Endodermal cell (in vitro differentiated cells): ENCODE data around the gene PCID2. TPM values are rescaled to one million over a fixed set of nuclear protein-coding genes. Genes with fewer than 3 reads are reported as not detected.

ENCODE experiments used
- DNase-seq: peaks from one replicate; pipeline ENCODE4 v3.0.0-alpha.2; 2017
- H3K27ac ChIP-seq: 2 replicates; pipeline ENCODE4 v1.5.1; 2013; ENCODE audit warnings: mild to moderate bottlenecking, low read depth, low read length, moderate library complexity
- H3K27me3 ChIP-seq: 2 replicates; pipeline ENCODE4 v1.6.1; 2013; ENCODE audit warnings: mild to moderate bottlenecking, low read length, moderate library complexity; ENCODE audit not compliant: insufficient read depth, control insufficient read depth, poor library complexity, severe bottlenecking
- H3K36me3 ChIP-seq: 2 replicates; pipeline ENCODE4 v1.7.0; 2013; ENCODE audit warnings: mild to moderate bottlenecking, low read length, moderate library complexity; ENCODE audit not compliant: control insufficient read depth, insufficient read depth
- H3K4me1 ChIP-seq: one replicate; pipeline ENCODE4 v1.7.0; 2013; ENCODE audit warnings: low read length; ENCODE audit not compliant: control insufficient read depth, insufficient read depth
- H3K4me3 ChIP-seq: 2 replicates; pipeline ENCODE4 v1.5.1; 2013; ENCODE audit warnings: mild to moderate bottlenecking, low read length, moderate library complexity
- H3K9ac ChIP-seq: 2 replicates; pipeline ENCODE4 v1.6.1; 2013; ENCODE audit warnings: mild to moderate bottlenecking, low read length, moderate library complexity; ENCODE audit not compliant: poor library complexity, severe bottlenecking; ENCODE audit errors: extremely low read depth
- H3K9me3 ChIP-seq: 2 replicates; pipeline ENCODE4 v1.6.1; 2013; ENCODE audit warnings: mild to moderate bottlenecking, low read length, moderate library complexity; ENCODE audit not compliant: control insufficient read depth
- H3K27ac Mint-ChIP-seq: 2 replicates; pipeline ENCODE4 v1.8.0; 2020; ENCODE audit warnings: mixed read lengths
- H3K27me3 Mint-ChIP-seq: 2 replicates; pipeline ENCODE4 v1.8.0; 2021; ENCODE audit warnings: mild to moderate bottlenecking, mixed read lengths; ENCODE audit not compliant: insufficient read depth
- H3K36me3 Mint-ChIP-seq: 2 replicates; pipeline ENCODE4 v1.8.0; 2020; ENCODE audit warnings: low read depth, mixed read lengths
- H3K4me1 Mint-ChIP-seq: 2 replicates; pipeline ENCODE4 v1.8.0; 2020; ENCODE audit warnings: mixed read lengths
- H3K4me3 Mint-ChIP-seq: 2 replicates; pipeline ENCODE4 v1.8.0; 2020; ENCODE audit warnings: mild to moderate bottlenecking, moderate library complexity, mixed read lengths
- H3K9me3 Mint-ChIP-seq: 2 replicates; pipeline ENCODE4 v1.8.0; 2020; ENCODE audit warnings: mild to moderate bottlenecking, mixed read lengths
- CTCF ChIP-seq: fragments of 200-600 bp; sonication (generic); conservative IDR thresholded peaks from 2 replicates; pipeline ENCODE4 v1.5.0; 2021; ENCODE audit warnings: antibody characterized with exemption, mild to moderate bottlenecking
- WGBS, 2 experiments: methylation state at CpG; one replicate each; pipeline versions ENCODE4 v1.1.5 to v1.1.7; 2013; ENCODE audit warnings: missing lambda C conversion rate in 2 of 2, mixed read lengths in 1 of 2; ENCODE audit not compliant: insufficient coverage in 1 of 2, insufficient read length in 1 of 2; 5-methylcytosine and 5-hydroxymethylcytosine counted together
- total RNA-seq, 2 donors: library from RNA; stranded (reverse); fragmentation: NEBNext Ultra II Directional in 1 of 2; extraction: Animal tissue kit (Norgen Biotek cat#: 25700) in 1 of 2; gene quantifications; 2 replicates in 1 of 2; 3 replicates in 1 of 2; pipeline ENCODE4 v1.2.1, GENCODE V29; 2021

The PCID2 gene
- total RNA-seq, 2 donors from 2014 or later, result 70.5 to 71.7 TPM

GRCh38 chr13:113172419-113172926 lies 36.0 kb downstream of the PCID2 start:
- H3K9me3 Mint-ChIP-seq, result peaks cover 7% of the 10 kb centered on the region
- H3K27ac Mint-ChIP-seq, result peak overlapping the region; percentile 35
- peak; percentile 40 for DNase-seq
- peaks cover 75% of the 10 kb centered on the region for H3K36me3 Mint-ChIP-seq
- H3K27me3 Mint-ChIP-seq, result no peaks in the 10 kb centered on the region
- Histone ChIP-seq H3K4me3 (no peak overlapping the region), H3K27ac (no peak overlapping the region), H3K27me3 (no peaks in the 10 kb centered on the region), H3K4me1 (peaks cover 18% of the 10 kb centered on the region), H3K9ac (no peak overlapping the region), H3K36me3 (peaks cover 78% of the 10 kb centered on the region), H3K9me3 (peaks cover 8% of the 10 kb centered on the region)
- H3K4me3 Mint-ChIP-seq, result no peak overlapping the region
- peaks cover 28% of the 10 kb centered on the region for H3K4me1 Mint-ChIP-seq
- no peak for TF ChIP-seq CTCF
- WGBS, 2 experiments, result 95 to 100% methylated on average over 13 of the region's 13 CpGs

GRCh38 chr13:113171250-113172125 lies 37.0 kb downstream of the PCID2 start:
- Mint-ChIP-seq H3K4me3 (peak overlapping the region; percentile 21), H3K36me3 (peaks cover 79% of the 10 kb centered on the region), H3K27me3 (no peaks in the 10 kb centered on the region), H3K27ac (peak overlapping the region; percentile 44), H3K4me1 (peaks cover 28% of the 10 kb centered on the region), H3K9me3 (peaks cover 12% of the 10 kb centered on the region)
- Histone ChIP-seq H3K4me1 (peaks cover 18% of the 10 kb centered on the region), H3K9me3 (peaks cover 12% of the 10 kb centered on the region), H3K36me3 (peaks cover 74% of the 10 kb centered on the region), H3K9ac (no peak overlapping the region), H3K27ac (no peak overlapping the region), H3K4me3 (no peak overlapping the region), H3K27me3 (no peaks in the 10 kb centered on the region)
- TF ChIP-seq CTCF, result no peak
- no peak for DNase-seq
- WGBS, 2 experiments, result 95% methylated on average over 31 to 34 of the region's 34 CpGs

GRCh38 chr13:113170511-113170910 lies 38.0 kb downstream of the PCID2 start:
- peaks cover 28% of the 10 kb centered on the region for H3K4me1 Mint-ChIP-seq
- no peaks in the 10 kb centered on the region for H3K27me3 Mint-ChIP-seq
- peaks cover 12% of the 10 kb centered on the region for H3K9me3 ChIP-seq
- no peak overlapping the region for H3K27ac ChIP-seq
- DNase-seq, result peak; percentile 40
- H3K4me3 ChIP-seq, result peak overlapping the region; percentile 27
- no peak overlapping the region for H3K4me3 Mint-ChIP-seq
- H3K9ac ChIP-seq, result no peak overlapping the region
- peak overlapping the region; percentile 44 for H3K27ac Mint-ChIP-seq
- 76 to 82% methylated on average over 3 to 5 of the region's 5 CpGs for WGBS, 2 experiments
- TF ChIP-seq CTCF, result no peak
- H3K4me1 ChIP-seq, result peaks cover 18% of the 10 kb centered on the region
- H3K36me3 Mint-ChIP-seq, result peaks cover 71% of the 10 kb centered on the region
- peaks cover 12% of the 10 kb centered on the region for H3K9me3 Mint-ChIP-seq
- no peaks in the 10 kb centered on the region for H3K27me3 ChIP-seq
- H3K36me3 ChIP-seq, result peaks cover 65% of the 10 kb centered on the region
